GM18873 (cell line): ENCODE results near the gene TMEM141.
A peak's percentile ranks its signal among the peaks of the same experiment; 100 is the strongest.

Experiments
- ATAC-seq: cut with Tn5 transposase; IDR thresholded peaks from one replicate; pipeline ENCODE4 v1.9.1; 2021; ENCODE audit warnings: mild to moderate bottlenecking, moderate library complexity, moderate number of reproducible peaks; ENCODE audit not compliant: unreplicated experiment, low FRiP score

TMEM141 gene

DNA sequence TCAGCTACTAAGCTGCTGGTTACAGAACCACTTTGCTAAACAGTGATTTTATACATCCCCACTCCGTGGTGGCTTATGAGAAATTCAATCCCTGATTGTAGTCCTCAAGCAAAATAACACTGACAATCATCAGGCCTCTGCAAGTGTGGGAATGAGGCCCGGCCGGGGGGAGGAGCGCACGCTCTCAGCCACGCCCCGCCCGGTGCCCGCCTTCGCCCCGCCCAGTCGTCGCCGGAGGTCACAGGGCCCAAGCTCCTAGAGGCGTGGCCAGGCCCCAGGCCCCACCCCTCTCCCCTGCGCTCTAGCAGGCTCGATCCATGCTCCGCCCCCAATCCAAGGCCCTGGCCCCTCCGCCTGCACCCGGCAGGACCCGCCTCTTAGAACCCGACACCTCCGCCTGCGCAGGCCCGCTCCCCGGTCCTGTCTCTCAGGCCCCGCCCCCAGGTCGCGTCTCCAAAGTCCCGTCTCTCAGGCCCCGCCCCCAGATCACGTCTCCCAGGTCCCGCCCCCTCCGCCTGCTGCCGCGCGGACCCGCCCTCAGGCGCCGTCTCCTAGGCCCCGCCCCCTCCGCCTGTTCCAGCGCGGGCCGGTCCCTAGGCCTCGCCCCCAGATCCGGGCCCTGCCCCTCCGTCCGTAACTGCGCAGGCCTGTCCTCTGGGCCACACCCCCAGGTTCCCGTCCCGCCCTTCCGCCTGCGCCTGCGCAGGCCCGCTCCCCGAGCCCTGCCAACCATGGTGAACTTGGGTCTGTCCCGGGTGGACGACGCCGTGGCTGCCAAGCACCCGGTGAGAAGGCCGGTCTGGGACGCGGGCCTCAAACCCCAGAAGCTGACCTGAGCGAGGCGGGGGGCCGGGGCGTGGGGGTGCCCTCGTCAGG is at the start of gene TMEM141:
Gene TMEM141 (plus strand): TSS at position 705 of the 876 bp plus-strand sequence. CDS start 27 bp downstream, at position 732.
- ATAC-seq, result peak; percentile 62

- no peak for ATAC-seq
Measured at GRCh38 chr9:136741883-136742571, 49.1 kb upstream of the TMEM141 start.

DNA sequence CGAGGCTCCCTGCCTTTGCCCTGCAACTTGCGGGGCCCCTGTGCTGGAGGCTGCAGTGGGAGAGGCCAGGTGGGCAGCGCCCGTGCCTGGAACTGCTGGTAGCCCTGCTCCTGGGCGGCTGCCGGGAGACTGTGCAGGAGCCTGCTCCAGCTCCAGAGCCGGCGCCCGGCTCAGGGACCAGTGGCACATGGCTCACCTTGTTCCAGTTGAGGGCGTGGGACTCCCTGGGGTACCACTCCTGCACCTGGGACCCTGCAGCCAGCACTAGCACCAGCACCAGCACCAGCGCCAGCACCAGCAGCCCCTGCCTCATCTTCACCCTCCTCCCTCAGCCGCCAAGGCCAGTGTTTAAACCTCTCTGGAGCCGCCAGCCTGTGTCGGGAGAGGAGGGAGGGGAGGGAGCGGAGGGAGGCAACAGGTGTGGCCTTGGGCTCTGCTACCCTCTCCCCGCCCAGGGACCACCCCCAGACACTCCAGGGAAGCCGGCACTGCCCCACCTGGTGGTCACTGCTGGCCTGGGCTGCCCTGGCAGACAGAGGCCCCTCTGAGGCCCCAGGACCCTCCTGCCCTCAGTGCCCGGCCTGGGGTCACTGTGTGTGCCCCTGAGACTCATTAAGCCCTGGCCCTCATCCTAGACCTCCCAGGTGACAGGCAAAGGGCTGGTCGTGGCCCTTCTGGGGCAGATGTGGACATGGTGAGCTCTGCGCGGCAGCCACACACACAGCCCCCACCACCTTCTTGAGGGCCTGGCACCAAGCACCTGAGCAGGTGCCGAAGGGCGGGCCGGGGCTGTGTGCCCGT is 48.4 kb upstream of the TMEM141 start, which contains the start of gene LCN10:
Gene LCN10 (minus strand): TSS at position 350 of the 801 bp plus-strand sequence. CDS start 37 bp downstream, at position 313.
- no peak for ATAC-seq

DNA sequence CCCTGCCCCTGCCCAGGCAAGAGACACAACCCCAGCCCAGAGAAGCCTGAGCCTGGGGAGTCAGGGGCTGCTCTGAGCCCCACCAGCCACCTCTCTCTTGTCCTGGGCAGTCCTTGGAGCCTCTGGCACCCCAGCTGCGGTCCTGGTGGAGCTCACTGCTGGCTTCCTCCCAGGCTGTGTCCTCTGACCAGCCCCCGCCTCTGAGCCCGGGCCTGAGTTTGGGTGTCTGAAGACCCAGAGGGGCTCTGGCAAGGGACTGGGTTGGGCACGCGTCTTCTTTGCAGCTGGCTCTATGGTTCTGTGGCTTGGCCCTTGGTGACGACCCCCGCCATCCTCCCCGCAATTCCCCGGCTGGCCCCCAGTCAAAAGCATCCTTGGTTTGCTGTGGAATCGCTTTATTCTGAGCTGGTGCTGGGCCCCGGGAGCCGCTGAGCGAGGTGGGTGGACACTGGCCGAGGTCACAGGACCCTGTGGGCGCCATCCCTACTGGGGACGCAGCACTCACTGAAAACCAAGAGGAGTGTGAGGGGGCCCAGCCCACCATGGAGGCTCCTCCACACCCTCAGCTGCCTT is 47.4 kb upstream of the TMEM141 start:
- no peak for ATAC-seq

DNA sequence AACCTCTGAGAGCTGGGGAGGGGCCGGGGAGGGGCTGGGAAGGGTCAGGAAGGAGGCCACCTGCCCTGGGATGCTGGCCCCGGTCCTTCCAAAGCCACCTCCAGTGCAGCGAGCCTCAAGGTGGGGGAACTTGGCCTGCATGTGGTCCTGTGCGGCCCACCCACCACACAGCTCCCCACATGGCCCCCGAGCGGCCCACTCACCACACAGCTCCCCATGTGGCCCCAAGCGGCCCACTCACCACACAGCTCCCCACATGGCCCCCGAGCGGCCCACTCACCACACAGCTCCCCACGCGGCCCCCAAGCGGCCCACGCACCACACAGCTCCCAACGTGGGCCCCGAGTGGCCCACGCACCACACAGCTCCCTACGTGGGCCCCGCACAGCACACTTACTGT is 46.4 kb upstream of the TMEM141 start:
- ATAC-seq, result no peak

GRCh38 chr9:136745389-136746154 is 45.6 kb upstream of the TMEM141 start:
- no peak for ATAC-seq

GRCh38 chr9:136746155-136746490 is 45.0 kb upstream of the TMEM141 start:
- no peak for ATAC-seq

GRCh38 chr9:136746621-136747020 is 44.5 kb upstream of the TMEM141 start:
- no peak for ATAC-seq

DNA sequence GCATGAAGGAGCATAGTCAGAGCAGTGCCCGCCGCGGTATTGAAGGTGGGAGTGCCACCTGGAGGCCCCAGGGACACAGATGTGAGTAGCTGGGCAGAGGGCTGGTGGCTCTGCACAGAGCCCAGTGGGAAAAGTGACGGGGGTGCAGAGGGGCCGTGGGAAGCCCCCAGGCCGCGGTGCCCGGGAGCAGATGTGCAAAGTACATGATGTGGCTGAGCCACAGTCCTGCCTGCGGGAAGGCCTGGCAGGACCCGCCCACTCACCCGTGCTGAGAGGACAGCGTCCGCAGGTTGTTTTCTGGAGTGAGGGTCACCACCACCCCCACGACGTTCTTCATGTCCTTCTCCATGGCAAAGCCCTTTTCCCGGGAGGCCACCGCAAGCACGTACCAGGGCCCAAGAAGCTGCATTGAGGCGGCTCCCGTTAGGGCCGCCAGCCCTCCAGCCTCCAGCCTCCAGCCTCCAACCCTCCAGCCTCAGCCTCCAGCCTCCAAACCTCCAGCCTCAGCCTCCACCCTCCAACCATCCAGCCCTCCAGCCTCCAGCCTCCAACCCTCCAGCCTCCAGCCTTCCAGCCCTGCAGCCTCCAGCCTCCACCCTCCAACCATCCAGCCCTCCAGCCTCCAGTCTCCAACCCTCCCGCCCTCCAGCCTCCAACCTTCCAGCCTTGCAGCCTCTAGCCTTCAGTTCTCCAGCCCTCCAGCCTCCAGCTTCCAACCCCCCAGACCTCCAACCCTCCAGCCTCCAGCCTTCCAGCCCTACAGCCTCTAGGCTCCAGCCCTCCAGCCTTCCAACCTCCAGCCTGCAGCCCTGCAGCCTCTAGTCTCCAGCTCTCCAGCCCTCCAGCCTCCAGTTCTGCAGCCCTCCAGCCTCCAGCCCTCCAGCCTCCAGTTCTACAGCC is 43.7 kb upstream of the TMEM141 start:
- no peak for ATAC-seq

GRCh38 chr9:136748201-136748600 is 42.9 kb upstream of the TMEM141 start, which contains the start of gene LCN6:
Gene LCN6 (minus strand): TSS chr9:136748525. CDS start chr9:136748483, 42 bp downstream.
- no peak for ATAC-seq

GRCh38 chr9:136748666-136749611 is 42.2 kb upstream of the TMEM141 start:
- no peak for ATAC-seq

- no peak for ATAC-seq
Measured at GRCh38 chr9:136750526-136750925, 40.6 kb upstream of the TMEM141 start.

GRCh38 chr9:136751244-136751643 is 39.9 kb upstream of the TMEM141 start:
- no peak for ATAC-seq

DNA sequence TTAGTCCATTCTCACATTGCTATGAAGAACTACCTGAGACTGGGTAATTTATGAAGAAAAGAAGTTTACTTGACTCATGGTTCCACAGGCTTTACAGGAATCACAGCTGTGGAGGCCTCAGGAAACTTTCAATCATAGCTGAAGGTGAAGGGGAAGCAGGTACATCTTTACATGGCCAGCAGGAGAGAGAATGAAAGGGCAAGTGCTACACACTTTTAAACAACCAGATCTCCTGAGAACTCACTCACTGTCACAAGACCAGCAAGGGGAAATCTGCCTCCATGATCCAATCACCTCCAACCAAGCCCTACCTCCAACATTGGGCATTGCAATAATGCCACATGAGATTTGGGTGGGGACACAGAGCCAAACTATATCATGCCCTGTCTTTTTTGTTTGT is 39.3 kb upstream of the TMEM141 start:
- ATAC-seq, result no peak

DNA sequence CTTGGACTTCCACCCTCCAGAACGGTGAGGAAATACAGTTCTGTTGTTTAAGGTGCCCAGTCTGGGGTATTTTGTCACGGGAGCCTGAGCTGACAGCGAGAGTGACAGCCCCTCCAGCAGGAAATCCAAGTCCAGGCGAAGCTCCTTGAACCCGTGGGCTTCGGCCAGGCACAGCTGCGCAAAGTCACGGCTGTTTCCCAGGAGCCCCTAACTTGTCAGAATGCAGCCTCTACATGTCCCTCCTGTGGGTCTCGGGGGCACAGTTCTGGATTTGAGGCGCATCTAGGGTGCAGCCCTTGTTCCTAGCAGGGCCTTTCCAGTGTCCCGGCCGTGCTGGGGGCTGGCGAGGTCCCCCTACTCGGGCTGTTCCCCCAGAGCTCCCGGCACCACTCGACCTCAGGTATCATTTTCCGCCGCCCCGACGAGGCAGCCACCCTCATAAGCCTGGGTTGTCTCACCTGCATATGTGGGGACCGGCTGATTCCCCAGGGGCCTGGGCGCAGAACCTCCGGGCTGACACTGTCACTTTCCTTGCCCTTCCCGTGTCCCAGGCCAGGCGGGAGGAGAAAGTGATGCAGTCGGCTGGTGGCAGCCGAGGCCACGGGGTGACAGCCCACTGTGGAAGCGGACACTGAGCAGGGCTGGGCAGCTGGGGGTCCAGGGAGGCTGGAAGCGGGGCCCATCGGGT is 37.6 kb upstream of the TMEM141 start:
- ATAC-seq, result no peak

DNA sequence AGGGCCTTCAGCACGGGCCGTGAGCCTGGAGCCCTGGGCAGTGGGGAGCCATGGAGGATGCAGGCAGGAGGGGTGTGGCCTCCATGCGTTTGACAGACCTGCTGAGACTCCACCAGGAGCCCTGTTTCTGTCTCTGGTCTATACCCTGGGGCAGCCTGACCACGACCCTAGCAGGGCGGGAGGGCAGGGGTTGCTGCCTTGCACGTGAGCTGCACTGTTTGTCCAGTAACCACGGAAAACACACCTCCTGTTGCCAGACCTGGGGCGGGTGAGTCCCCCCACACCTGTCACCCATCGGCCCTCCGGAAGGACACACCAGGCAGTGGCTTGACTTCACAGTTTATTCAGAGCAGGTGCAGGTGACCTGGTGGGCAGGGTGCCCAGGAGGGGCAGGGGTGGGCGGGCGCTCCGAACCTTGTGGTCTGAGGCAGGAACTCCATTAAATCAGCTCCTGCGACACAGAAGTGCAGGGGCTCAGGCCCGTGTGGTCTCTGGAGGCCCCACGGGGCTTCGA is 37.0 kb upstream of the TMEM141 start:
- ATAC-seq, result no peak
